Neural progenitor cell (in vitro differentiated cells): ENCODE data around the gene FIP1L1. TPM values are rescaled to one million over a fixed set of nuclear protein-coding genes. Genes with fewer than 3 reads are reported as not detected.

ENCODE experiments used
- DNase-seq: peaks from one replicate; pipeline ENCODE4 v3.0.0-alpha.2; 2016; ENCODE audit warnings: low spot score
- H2AFZ ChIP-seq: fragments of 200-600 bp; sonication (generic); replicated peaks from 2 replicates; pipeline ENCODE4 v1.6.1; 2016; ENCODE audit warnings: antibody characterized with exemption
- H3F3A ChIP-seq: fragments of 200-600 bp; sonication (generic); 2 replicates; pipeline ENCODE4 v1.6.1; 2016; ENCODE audit warnings: antibody characterized with exemption, low read depth
- H3K27ac ChIP-seq: fragments of 200-600 bp; sonication (generic); 2 replicates; pipeline ENCODE4 v1.5.1; 2016; ENCODE audit warnings: mild to moderate bottlenecking
- H3K27me3 ChIP-seq: fragments of 200-600 bp; sonication (generic); 2 replicates; pipeline ENCODE4 v1.6.1; 2016; ENCODE audit warnings: mild to moderate bottlenecking, moderate library complexity
- H3K36me3 ChIP-seq: fragments of 200-600 bp; sonication (generic); 2 replicates; pipeline ENCODE4 v1.5.1; 2016
- H3K4me1 ChIP-seq: fragments of 200-600 bp; sonication (generic); 2 replicates; pipeline ENCODE4 v1.6.1; 2016; ENCODE audit warnings: mixed run types
- H3K4me2 ChIP-seq: fragments of 200-600 bp; sonication (generic); 2 replicates; pipeline ENCODE4 v1.6.1; 2016
- H3K4me3 ChIP-seq: fragments of 200-600 bp; sonication (generic); 2 replicates; pipeline ENCODE4 v1.5.1; 2016
- H3K79me2 ChIP-seq: fragments of 200-600 bp; sonication (generic); 2 replicates; pipeline ENCODE4 v1.6.1; 2016; ENCODE audit warnings: low read depth
- H3K9ac ChIP-seq: fragments of 200-600 bp; sonication (generic); 2 replicates; pipeline ENCODE4 v1.6.1; 2016
- H3K9me3 ChIP-seq: fragments of 200-600 bp; sonication (generic); 2 replicates; pipeline ENCODE4 v1.5.1; 2016; ENCODE audit warnings: low read depth
- H4K20me1 ChIP-seq: fragments of 200-600 bp; sonication (generic); 2 replicates; pipeline ENCODE4 v1.6.1; 2016; ENCODE audit warnings: low read depth
- H3K27ac Mint-ChIP-seq: 3 replicates; pipeline ENCODE4 v1.8.0; 2021; ENCODE audit warnings: mixed read lengths
- H3K27me3 Mint-ChIP-seq: 2 replicates; pipeline ENCODE4 v1.8.0; 2022; ENCODE audit warnings: low read depth, mild to moderate bottlenecking, inconsistent platforms, moderate library complexity, mixed read lengths; ENCODE audit not compliant: insufficient read depth
- H3K36me3 Mint-ChIP-seq: 3 replicates; pipeline ENCODE4 v1.8.0; 2021; ENCODE audit warnings: mixed read lengths
- H3K4me1 Mint-ChIP-seq: 3 replicates; pipeline ENCODE4 v1.8.0; 2021; ENCODE audit warnings: mixed read lengths
- H3K4me3 Mint-ChIP-seq: 3 replicates; pipeline ENCODE4 v1.8.0; 2021; ENCODE audit warnings: mild to moderate bottlenecking, moderate library complexity, mixed read lengths
- H3K9me3 Mint-ChIP-seq: 3 replicates; pipeline ENCODE4 v1.8.0; 2020; ENCODE audit warnings: mixed read lengths
- EZH2 ChIP-seq: fragments of 200-600 bp; sonication (generic); IDR thresholded peaks from 2 replicates; pipeline ENCODE4 v1.6.1; 2017; ENCODE audit warnings: antibody characterized with exemption, mild to moderate bottlenecking, moderate library complexity
- EZH2phosphoT487 ChIP-seq: fragments of 200-600 bp; sonication (generic); IDR thresholded peaks from 2 replicates; pipeline ENCODE4 v1.6.1; 2017; ENCODE audit warnings: antibody characterized with exemption
- total RNA-seq: library from RNA; depleted of rRNA; stranded (reverse); fragments of >200 nt; gene quantifications from 2 replicates; pipeline ENCODE4 v1.2.3, GENCODE V29; 2015; ENCODE audit warnings: low replicate concordance
- TF ChIP-seq, protein P1 (sequence below): fragments of 200-600 bp; sonication (generic); IDR thresholded peaks from 2 replicates; pipeline ENCODE4 v1.5.1; 2017; ENCODE audit warnings: antibody characterized with exemption, mild to moderate bottlenecking

Gene FIP1L1
- total RNA-seq, 1 donor from 2014 or later = 88.5 TPM

DNA sequence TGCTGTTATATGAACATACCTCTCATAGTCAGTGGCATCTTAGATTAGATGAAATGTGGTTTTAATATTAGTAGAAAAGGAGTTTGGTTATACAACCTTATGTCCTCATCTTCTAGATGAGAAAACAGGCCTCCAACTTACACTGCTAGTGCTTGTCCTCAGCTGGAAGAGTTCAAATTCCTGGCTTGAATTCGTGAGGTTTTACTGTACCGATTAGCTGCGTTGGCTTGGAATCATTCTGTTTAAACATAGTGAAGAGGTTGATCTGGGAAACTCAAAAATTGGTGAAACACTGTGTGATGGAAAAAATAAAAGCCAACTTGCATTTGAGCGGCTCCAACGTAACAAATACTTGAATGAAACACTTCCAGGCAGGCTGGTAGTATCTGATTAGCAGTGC lies 132.9 kb downstream of the FIP1L1 start:
- Histone ChIP-seq H3K4me2 (no peak overlapping the region), H3K9me3 (no peaks in the 10 kb centered on the region), H3K27ac (no peak overlapping the region), H3K27me3 (no peaks in the 10 kb centered on the region), H3F3A (no peaks in the 10 kb centered on the region), H3K4me1 (no peaks in the 10 kb centered on the region), H2AFZ (no peak overlapping the region), H3K36me3 (no peaks in the 10 kb centered on the region), H3K9ac (no peak overlapping the region), H4K20me1 (no peaks in the 10 kb centered on the region), H3K79me2 (no peaks in the 10 kb centered on the region), H3K4me3 (no peak overlapping the region)
- no peaks in the 10 kb centered on the region for H3K36me3 Mint-ChIP-seq
- no peaks in the 10 kb centered on the region for H3K27me3 Mint-ChIP-seq
- TF ChIP-seq, protein P1, sequence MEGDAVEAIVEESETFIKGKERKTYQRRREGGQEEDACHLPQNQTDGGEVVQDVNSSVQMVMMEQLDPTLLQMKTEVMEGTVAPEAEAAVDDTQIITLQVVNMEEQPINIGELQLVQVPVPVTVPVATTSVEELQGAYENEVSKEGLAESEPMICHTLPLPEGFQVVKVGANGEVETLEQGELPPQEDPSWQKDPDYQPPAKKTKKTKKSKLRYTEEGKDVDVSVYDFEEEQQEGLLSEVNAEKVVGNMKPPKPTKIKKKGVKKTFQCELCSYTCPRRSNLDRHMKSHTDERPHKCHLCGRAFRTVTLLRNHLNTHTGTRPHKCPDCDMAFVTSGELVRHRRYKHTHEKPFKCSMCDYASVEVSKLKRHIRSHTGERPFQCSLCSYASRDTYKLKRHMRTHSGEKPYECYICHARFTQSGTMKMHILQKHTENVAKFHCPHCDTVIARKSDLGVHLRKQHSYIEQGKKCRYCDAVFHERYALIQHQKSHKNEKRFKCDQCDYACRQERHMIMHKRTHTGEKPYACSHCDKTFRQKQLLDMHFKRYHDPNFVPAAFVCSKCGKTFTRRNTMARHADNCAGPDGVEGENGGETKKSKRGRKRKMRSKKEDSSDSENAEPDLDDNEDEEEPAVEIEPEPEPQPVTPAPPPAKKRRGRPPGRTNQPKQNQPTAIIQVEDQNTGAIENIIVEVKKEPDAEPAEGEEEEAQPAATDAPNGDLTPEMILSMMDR = no peak
- TF ChIP-seq EZH2 (no peak), EZH2phosphoT487 (no peak)
- DNase-seq = no peak
- no peak overlapping the region for H3K27ac Mint-ChIP-seq
- no peaks in the 10 kb centered on the region for H3K9me3 Mint-ChIP-seq
- no peak overlapping the region for H3K4me3 Mint-ChIP-seq
- no peaks in the 10 kb centered on the region for H3K4me1 Mint-ChIP-seq

Other genes starting within 250 kb of the FIP1L1 start
- 4.4 and 4.8 TPM in 2 replicates for gene SCFD2, start 11.6 kb upstream of the FIP1L1 start, total RNA-seq
- 0.34 and 0.43 TPM in 2 replicates for gene LNX1, start 213.8 kb downstream of the FIP1L1 start, total RNA-seq